D721Med (cell line): ENCODE results near the gene ECHDC3.
"Not testable (repeated sequence)": the region's sequence is repeated elsewhere in the genome, so short reads cannot be mapped to it uniquely, and the experiment has no call there.

Experiments
- DNase-seq: peaks from one replicate; pipeline ENCODE4 v3.0.0; 2011; ENCODE audit warnings: low spot score; ENCODE audit not compliant: insufficient read length
- FAIRE-seq: peaks from 2 replicates; lab custom pipeline; 2011; peaks lifted over from hg19 to GRCh38; lab: Jason Lieb, UNC
- TF ChIP-seq, protein P1 (sequence below): IDR thresholded peaks from 2 replicates; pipeline ENCODE4 v1.5.1; 2012; ENCODE audit warnings: mild to moderate bottlenecking, control low read depth; ENCODE audit not compliant: insufficient read depth; ENCODE audit errors: missing control alignments

Gene ECHDC3

DNA sequence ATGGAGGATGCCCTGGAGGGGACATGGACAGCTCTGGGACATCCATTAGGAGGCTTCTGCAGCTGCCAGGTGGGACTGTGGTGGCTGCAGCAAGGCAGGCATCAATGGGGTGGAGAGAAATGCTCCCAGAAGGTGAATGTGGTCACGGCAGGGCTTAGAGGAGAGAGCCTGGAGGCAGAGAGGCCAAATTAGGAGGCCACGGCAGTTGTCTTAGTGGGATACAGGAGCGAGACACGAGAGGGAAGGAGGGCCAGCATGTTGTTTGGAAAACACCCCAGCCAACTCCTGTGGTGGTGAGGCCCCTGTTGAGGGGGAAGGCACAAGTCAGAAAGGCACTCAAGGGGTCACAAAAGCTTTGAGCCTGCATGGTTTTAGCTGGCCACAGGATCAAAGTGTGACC lies 14.6 kb upstream of the ECHDC3 start:
- DNase-seq: no peak
- TF ChIP-seq, protein P1, sequence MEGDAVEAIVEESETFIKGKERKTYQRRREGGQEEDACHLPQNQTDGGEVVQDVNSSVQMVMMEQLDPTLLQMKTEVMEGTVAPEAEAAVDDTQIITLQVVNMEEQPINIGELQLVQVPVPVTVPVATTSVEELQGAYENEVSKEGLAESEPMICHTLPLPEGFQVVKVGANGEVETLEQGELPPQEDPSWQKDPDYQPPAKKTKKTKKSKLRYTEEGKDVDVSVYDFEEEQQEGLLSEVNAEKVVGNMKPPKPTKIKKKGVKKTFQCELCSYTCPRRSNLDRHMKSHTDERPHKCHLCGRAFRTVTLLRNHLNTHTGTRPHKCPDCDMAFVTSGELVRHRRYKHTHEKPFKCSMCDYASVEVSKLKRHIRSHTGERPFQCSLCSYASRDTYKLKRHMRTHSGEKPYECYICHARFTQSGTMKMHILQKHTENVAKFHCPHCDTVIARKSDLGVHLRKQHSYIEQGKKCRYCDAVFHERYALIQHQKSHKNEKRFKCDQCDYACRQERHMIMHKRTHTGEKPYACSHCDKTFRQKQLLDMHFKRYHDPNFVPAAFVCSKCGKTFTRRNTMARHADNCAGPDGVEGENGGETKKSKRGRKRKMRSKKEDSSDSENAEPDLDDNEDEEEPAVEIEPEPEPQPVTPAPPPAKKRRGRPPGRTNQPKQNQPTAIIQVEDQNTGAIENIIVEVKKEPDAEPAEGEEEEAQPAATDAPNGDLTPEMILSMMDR: no peak
- FAIRE-seq: no peak

DNA sequence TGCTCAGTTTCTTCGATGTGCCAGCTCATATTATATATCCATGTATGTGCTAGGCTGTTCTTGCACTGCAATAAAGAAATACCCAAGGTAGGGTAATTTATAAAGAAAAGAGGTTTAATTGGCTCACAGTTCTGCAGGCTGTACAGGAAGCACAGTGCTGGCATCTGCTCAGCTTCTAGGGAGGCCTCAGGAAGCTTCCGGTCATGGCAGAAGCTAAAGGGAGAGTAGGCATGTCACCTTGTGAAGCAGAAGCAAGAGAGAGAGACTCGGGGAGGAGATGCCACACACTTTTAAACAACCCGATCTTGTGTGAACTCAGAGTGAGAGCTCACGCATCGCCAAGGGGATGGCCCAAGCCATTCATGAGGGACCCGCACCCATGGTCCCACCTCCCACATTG lies 13.8 kb upstream of the ECHDC3 start:
- no peak for DNase-seq
- no peak for FAIRE-seq
- TF ChIP-seq, protein P1: no peak

DNA sequence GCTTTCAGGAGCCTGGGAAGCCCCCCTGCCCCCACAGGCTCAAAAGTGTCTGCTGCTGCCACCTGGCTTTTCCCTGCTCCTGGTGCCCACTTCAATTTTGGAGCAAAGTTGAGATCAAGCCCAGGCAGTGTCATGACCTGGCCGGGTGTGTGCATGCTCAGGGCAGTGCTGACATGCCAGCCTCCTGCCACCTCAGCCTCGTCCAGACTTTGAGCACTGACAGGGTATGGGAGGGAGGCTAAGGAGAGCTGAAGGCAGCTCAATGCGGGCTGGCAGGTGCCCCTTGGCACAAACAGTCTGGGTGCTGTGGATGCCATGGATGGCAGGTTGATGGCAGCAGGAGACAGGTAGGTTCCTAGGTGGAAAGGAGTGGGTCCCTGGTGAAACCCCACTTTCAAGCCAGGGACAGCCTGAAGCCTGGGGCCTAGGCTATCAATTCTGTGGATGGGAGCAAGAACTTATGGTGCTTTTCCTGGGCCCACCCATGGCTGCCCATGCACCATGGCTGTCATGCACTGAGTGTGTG lies 12.3 kb upstream of the ECHDC3 start:
- DNase-seq (no peak), FAIRE-seq (no peak)
- TF ChIP-seq, protein P1: no peak

DNA sequence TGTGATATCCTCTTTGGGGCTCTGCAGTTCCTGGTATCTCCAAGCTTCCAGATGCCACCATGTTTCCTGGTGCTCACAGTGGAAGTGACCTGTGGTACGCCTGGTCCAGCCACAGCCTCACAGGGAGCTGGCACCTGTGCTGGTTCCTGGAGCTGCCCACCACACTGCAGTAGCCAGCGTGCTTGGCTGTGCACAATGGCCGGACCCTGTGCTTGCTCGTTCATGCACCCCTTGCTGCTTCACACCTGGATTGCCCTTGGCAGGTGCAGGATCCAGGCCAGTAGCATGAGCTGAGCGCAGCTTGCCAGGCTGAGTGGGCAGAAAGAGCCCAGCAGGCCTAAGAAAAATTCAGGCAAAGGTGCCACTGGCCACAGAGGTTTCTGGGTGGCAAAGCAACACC lies 11.4 kb upstream of the ECHDC3 start:
- FAIRE-seq (no peak), DNase-seq (no peak)
- TF ChIP-seq, protein P1: no peak

DNA sequence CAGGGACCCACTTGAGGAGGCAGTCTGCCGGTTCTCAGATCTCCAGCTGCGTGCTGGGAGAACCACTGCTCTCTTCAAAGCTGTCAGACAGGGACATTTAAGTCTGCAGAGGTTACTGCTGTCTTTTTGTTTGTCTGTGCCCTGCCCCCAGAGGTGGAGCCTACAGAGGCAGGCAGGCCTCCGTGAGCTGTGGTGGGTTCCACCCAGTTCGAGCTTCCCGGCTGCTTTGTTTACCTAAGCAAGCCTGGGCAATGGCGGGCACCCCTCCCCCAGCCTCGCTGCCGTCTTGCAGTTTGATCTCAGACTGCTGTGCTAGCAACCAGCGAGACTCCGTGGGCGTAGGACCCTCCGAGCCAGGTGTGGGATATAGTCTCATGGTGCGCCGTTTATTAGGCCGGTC lies 5.4 kb upstream of the ECHDC3 start:
- not testable (repeated sequence) for FAIRE-seq, DNase-seq

DNA sequence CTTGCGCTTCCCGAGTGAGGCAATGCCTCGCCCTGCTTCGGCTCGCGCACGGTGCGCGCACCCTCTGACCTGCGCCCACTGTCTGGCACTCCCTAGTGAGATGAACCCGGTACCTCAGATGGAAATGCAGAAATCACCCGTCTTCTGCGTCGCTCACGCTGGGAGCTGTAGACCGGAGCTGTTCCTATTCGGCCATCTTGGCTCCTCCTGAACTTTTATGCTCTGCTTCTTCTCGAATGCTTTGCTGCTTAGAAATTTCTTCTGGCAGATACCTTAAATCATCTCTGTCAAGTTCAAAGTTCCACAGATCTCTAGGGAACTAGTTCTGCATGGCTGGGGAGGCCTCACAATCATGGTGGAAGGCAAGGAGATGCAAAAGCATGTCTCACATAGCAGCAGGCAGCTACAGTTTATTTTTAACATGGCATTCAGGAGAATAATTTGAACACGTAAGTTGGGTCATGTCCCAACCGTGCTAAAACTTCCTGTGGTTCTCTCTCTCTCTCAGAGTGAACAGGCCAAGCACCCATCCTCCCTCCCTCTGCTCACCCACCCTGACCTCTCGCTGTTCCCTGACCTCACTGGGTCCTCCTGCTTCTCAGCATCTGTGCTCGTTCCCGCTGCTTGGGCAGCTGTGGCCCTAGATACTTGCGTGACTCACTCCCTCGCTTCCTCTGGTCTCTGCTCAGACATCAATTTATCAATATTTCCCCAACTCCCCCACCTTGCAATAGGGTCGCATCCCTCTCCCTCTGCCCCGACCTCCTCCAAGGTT lies 4.7 kb upstream of the ECHDC3 start:
- not testable (repeated sequence) for DNase-seq, FAIRE-seq

DNA sequence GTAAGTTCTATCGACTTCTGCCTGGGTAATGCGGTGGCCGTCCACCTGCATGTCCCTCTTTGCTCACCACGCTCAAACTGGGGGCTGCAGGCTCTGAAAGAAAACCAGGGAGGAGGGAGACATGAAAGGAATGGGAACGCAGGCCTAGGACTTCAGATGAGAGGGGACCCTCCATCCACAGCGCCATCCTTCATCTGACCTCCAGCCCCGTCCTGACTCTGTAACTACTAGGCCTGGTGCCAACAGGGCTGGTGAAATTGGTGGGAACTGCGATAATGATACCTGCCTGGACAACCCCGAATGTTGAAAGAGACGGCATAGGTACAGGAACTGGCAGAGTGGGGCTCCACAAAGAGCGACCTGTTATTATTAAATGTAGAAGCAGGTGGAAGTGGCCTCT lies 1.3 kb upstream of the ECHDC3 start:
- TF ChIP-seq, protein P1: no peak
- DNase-seq (no peak), FAIRE-seq (no peak)

DNA sequence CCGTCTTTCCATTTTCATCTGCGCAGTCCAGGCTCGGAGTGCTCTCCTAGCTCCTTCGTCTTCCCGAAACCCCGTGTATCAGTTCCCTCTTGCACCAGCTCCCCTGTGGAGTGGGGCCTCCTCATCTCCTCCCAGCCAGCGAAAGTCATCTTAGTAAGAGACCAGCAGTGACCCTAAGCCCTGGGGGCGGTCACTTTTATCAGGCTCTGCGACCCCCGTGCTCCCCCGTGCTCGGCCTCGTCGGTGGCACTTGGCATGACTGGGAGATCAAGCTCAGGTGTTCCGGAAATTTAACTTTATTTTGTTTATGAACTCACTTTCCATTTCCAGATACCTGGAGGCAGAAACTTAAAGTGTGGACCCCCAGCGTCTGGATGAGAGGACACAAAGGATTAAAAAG lies 574 bp upstream of the ECHDC3 start:
- TF ChIP-seq, protein P1: no peak
- DNase-seq: no peak
- FAIRE-seq: no peak
